Hepatocyte (in vitro differentiated cells): ENCODE results near the gene SHROOM1. TPM values are rescaled to one million over a fixed set of nuclear protein-coding genes. Genes with fewer than 3 reads are reported as not detected.

Experiments used
- DNase-seq: peaks from one replicate; pipeline ENCODE4 v3.0.0-alpha.2; 2016; ENCODE audit warnings: low spot score
- H2AFZ ChIP-seq: fragments of 200-600 bp; sonication (generic); 2 replicates; pipeline ENCODE4 v1.6.0; 2016; ENCODE audit warnings: antibody characterized with exemption, mild to moderate bottlenecking
- H3K27ac ChIP-seq: fragments of 200-600 bp; sonication (generic); 2 replicates; pipeline ENCODE4 v1.5.1; 2016; ENCODE audit warnings: mild to moderate bottlenecking
- H3K27me3 ChIP-seq: fragments of 200-600 bp; sonication (generic); 2 replicates; pipeline ENCODE4 v1.6.1; 2016
- H3K36me3 ChIP-seq: fragments of 200-600 bp; sonication (generic); replicated peaks from 2 replicates; pipeline ENCODE4 v1.5.1; 2016; ENCODE audit warnings: low read depth; ENCODE audit not compliant: insufficient read depth
- H3K4me1 ChIP-seq: fragments of 200-600 bp; sonication (generic); 2 replicates; pipeline ENCODE4 v1.5.1; 2016; ENCODE audit warnings: mild to moderate bottlenecking, moderate library complexity; ENCODE audit not compliant: insufficient read depth
- H3K4me2 ChIP-seq: fragments of 200-600 bp; sonication (generic); 2 replicates; pipeline ENCODE4 v1.6.0; 2016
- H3K4me3 ChIP-seq: fragments of 200-600 bp; sonication (generic); 2 replicates; pipeline ENCODE4 v1.5.1; 2016; ENCODE audit warnings: mild to moderate bottlenecking
- H3K79me2 ChIP-seq: fragments of 200-600 bp; sonication (generic); 2 replicates; pipeline ENCODE4 v1.6.0; 2017; ENCODE audit warnings: mild to moderate bottlenecking
- H3K9me2 ChIP-seq: fragments of 200-600 bp; sonication (generic); replicated peaks from 2 replicates; pipeline ENCODE4 v1.6.0; 2017; ENCODE audit warnings: mild to moderate bottlenecking; ENCODE audit not compliant: insufficient read depth
- H3K9me3 ChIP-seq: fragments of 200-600 bp; sonication (generic); 2 replicates; pipeline ENCODE4 v1.5.1; 2016; ENCODE audit warnings: low read depth, mild to moderate bottlenecking
- H4K20me1 ChIP-seq: fragments of 200-600 bp; sonication (generic); 2 replicates; pipeline ENCODE4 v1.6.0; 2016; ENCODE audit warnings: mild to moderate bottlenecking; ENCODE audit not compliant: insufficient read depth, poor library complexity, severe bottlenecking
- EZH2 ChIP-seq: fragments of 200-600 bp; sonication (generic); IDR thresholded peaks from 2 replicates; pipeline ENCODE4 v1.6.1; 2016; ENCODE audit warnings: antibody characterized with exemption, mild to moderate bottlenecking, borderline replicate concordance
- EZH2phosphoT487 ChIP-seq: fragments of 200-600 bp; sonication (generic); IDR thresholded peaks from one replicate; pipeline ENCODE4 v1.6.1; 2018; ENCODE audit warnings: antibody characterized with exemption, mild to moderate bottlenecking, low read depth, moderate library complexity; ENCODE audit not compliant: unreplicated experiment, severe bottlenecking
- WGBS: methylation state at CpG from one replicate; pipeline ENCODE4 v1.1.6; 2016; ENCODE audit warnings: low lambda C conversion rate; ENCODE audit errors: missing lambda C conversion rate; 5-methylcytosine and 5-hydroxymethylcytosine counted together
- polyA plus RNA-seq: library from polyadenylated mRNA; unstranded; fragments of >200 nt; fragmentation: Nextera tagmentation; extraction: Ambion mirVana; gene quantifications from 2 replicates; pipeline ENCODE4 v1.2.1, GENCODE V29; 2016
- total RNA-seq: library from RNA; depleted of rRNA; stranded (reverse); fragments of >200 nt; gene quantifications from 2 replicates; pipeline ENCODE4 v1.2.3, GENCODE V29; 2014
- TF ChIP-seq, protein P1 (sequence below): fragments of 200-600 bp; sonication (generic); IDR thresholded peaks from 2 replicates; pipeline ENCODE4 v1.5.1; 2016; ENCODE audit warnings: antibody characterized with exemption, mild to moderate bottlenecking; ENCODE audit not compliant: poor library complexity

Gene SHROOM1
- total and polyA plus RNA-seq, 2 experiments from 2014 or later: 10.0 to 19.2 TPM

DNA sequence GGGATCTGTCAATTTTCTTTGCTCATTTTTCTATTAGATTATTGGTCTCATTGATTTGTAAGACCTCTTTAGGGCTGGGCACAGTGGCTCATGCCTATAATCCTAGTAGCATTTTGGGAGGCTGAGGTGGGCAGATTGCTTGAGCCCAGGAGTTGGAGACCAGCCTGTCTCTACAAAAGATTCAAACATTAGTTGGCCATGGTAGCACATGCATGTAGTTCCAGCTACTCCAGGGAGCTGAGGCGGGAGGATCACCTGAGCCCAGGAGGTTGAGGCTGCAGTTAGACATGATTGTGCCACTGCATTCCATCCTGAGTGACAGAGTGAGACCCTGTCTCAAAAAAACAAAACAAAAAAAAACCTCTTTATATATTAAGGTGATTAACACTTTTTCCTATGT, 6.4 kb upstream of the SHROOM1 start:
- H3K36me3 ChIP-seq: no peaks in the 10 kb centered on the region
- no peak overlapping the region for H3K4me3 ChIP-seq
- H3K79me2 ChIP-seq: no peaks in the 10 kb centered on the region
- no peaks in the 10 kb centered on the region for H3K9me3 ChIP-seq
- WGBS: 100% methylated on average over 1 of the region's 1 CpG
- no peaks in the 10 kb centered on the region for H4K20me1 ChIP-seq
- no peak for DNase-seq
- H3K4me1 ChIP-seq: peaks cover 31% of the 10 kb centered on the region
- no peaks in the 10 kb centered on the region for H3K9me2 ChIP-seq
- no peak overlapping the region for H3K4me2 ChIP-seq
- no peak overlapping the region for H2AFZ ChIP-seq
- no peaks in the 10 kb centered on the region for H3K27me3 ChIP-seq
- TF ChIP-seq EZH2 (no peak), EZH2phosphoT487 (no peak)
- TF ChIP-seq, protein P1, sequence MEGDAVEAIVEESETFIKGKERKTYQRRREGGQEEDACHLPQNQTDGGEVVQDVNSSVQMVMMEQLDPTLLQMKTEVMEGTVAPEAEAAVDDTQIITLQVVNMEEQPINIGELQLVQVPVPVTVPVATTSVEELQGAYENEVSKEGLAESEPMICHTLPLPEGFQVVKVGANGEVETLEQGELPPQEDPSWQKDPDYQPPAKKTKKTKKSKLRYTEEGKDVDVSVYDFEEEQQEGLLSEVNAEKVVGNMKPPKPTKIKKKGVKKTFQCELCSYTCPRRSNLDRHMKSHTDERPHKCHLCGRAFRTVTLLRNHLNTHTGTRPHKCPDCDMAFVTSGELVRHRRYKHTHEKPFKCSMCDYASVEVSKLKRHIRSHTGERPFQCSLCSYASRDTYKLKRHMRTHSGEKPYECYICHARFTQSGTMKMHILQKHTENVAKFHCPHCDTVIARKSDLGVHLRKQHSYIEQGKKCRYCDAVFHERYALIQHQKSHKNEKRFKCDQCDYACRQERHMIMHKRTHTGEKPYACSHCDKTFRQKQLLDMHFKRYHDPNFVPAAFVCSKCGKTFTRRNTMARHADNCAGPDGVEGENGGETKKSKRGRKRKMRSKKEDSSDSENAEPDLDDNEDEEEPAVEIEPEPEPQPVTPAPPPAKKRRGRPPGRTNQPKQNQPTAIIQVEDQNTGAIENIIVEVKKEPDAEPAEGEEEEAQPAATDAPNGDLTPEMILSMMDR: no peak
- H3K27ac ChIP-seq: peak overlapping the region; percentile 86

DNA sequence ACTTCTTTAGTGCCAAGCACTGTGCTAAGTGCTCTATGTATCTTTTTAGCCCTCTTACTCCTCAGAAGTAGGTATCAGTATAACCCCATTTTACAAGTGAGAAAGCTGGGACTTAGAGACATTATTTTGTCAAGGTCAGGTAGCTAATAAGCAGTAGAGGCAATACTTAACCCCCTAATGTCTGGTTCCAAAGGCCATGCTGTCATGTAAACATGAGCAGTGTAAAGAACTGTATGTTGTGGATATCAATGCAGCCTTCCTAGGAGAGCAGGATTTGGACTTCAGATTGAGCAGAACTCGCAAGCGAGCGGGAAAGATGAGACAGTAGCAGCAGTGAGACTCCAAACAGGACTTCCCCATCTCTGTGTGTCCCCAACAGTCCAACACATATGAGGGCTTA, 3.6 kb upstream of the SHROOM1 start:
- H3K4me2 ChIP-seq: no peak overlapping the region
- WGBS: 96% methylated on average over 3 of the region's 3 CpGs
- no peak overlapping the region for H3K4me3 ChIP-seq
- H3K4me1 ChIP-seq: peaks cover 18% of the 10 kb centered on the region
- H3K36me3 ChIP-seq: no peaks in the 10 kb centered on the region
- TF ChIP-seq, protein P1: no peak
- TF ChIP-seq EZH2phosphoT487 (no peak), EZH2 (no peak)
- H3K79me2 ChIP-seq: peaks cover 6% of the 10 kb centered on the region
- DNase-seq: no peak
- no peak overlapping the region for H3K27ac ChIP-seq
- no peak overlapping the region for H2AFZ ChIP-seq
- H3K27me3 ChIP-seq: no peaks in the 10 kb centered on the region
- H3K9me2 ChIP-seq: no peaks in the 10 kb centered on the region
- H3K9me3 ChIP-seq: no peaks in the 10 kb centered on the region
- no peaks in the 10 kb centered on the region for H4K20me1 ChIP-seq

DNA sequence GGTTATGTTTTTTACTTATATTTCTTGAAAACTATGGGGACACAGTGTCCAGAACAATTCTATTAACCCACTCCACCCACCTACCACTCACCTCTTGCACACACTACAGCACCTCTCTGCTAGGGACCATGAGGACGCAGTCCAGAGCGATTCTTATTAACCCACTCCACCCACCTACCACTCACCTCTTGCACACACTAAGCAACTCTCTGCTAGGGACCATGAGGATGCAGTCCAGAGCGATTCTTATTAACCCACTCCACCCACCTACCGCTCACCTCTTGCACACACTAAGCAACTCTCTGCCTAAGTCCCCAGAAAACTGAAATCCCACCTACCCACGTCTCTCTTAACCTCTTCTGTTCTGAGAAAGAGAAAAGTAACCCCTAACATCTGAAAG, 2.2 kb upstream of the SHROOM1 start:
- Histone ChIP-seq H3K4me3 (no peak overlapping the region), H3K4me2 (no peak overlapping the region), H4K20me1 (no peaks in the 10 kb centered on the region), H3K4me1 (peaks cover 8% of the 10 kb centered on the region), H3K9me3 (no peaks in the 10 kb centered on the region), H3K36me3 (no peaks in the 10 kb centered on the region), H2AFZ (no peak overlapping the region), H3K79me2 (peaks cover 16% of the 10 kb centered on the region), H3K27ac (no peak overlapping the region), H3K27me3 (no peaks in the 10 kb centered on the region), H3K9me2 (no peaks in the 10 kb centered on the region)
- 88% methylated on average over 5 of the region's 5 CpGs for WGBS
- DNase-seq: no peak
- TF ChIP-seq EZH2phosphoT487 (no peak), EZH2 (no peak)
- TF ChIP-seq, protein P1: no peak
